ENCODE results near the gene TRPC5OS.

Gene TRPC5OS

GRCh38 chrX:111875881-111876280 is at the start of gene TRPC5OS:
Gene TRPC5OS (plus strand): TSS chrX:111876181. CDS start chrX:111901850, 25,669 bp downstream.
- DNase-seq = no peak
- in situ Hi-C loops (cut with MboI; ENCODE audit: low pct_unique_long_range_greater_than_20kb, low sequenced_read_pairs) = no loop called here

GRCh38 chrX:111829345-111829744 is 46.6 kb upstream of the TRPC5OS start:
- in situ Hi-C loops (cut with MboI; ENCODE audit: low pct_unique_long_range_greater_than_20kb, low sequenced_read_pairs) = no loop called here

GRCh38 chrX:111830571-111830970 is 45.4 kb upstream of the TRPC5OS start:
- in situ Hi-C loops (cut with MboI; ENCODE audit: low pct_unique_long_range_greater_than_20kb, low sequenced_read_pairs) = no loop called here

More at GRCh38 chrX:111829345-111829744, 46.6 kb upstream of the TRPC5OS start:
- DNase-seq = no peak

GRCh38 chrX:111831343-111831742 is 44.6 kb upstream of the TRPC5OS start:
- DNase-seq = no peak
- in situ Hi-C loops (cut with MboI; ENCODE audit: low pct_unique_long_range_greater_than_20kb, low sequenced_read_pairs) = no loop called here

More at GRCh38 chrX:111830571-111830970, 45.4 kb upstream of the TRPC5OS start:
- DNase-seq = no peak

- in situ Hi-C loops (cut with MboI; ENCODE audit: low pct_unique_long_range_greater_than_20kb, low sequenced_read_pairs) = no loop called here
- DNase-seq = no peak
Measured at GRCh38 chrX:111837197-111837596, 38.8 kb upstream of the TRPC5OS start.

GRCh38 chrX:111847491-111848133 is 28.4 kb upstream of the TRPC5OS start:
- in situ Hi-C loops (cut with MboI; ENCODE audit: low pct_unique_long_range_greater_than_20kb, low sequenced_read_pairs) = no loop called here
- DNase-seq = no peak

GRCh38 chrX:111848541-111848940 is 27.4 kb upstream of the TRPC5OS start:
- DNase-seq = no peak

GRCh38 chrX:111850975-111851374 is 25.0 kb upstream of the TRPC5OS start:
- in situ Hi-C loops (cut with MboI; ENCODE audit: low pct_unique_long_range_greater_than_20kb, low sequenced_read_pairs) = no loop called here
- DNase-seq = no peak

More at GRCh38 chrX:111848541-111848940, 27.4 kb upstream of the TRPC5OS start:
- in situ Hi-C loops (cut with MboI; ENCODE audit: low pct_unique_long_range_greater_than_20kb, low sequenced_read_pairs) = no loop called here

- DNase-seq = no peak
- in situ Hi-C loops (cut with MboI; ENCODE audit: low pct_unique_long_range_greater_than_20kb, low sequenced_read_pairs) = no loop called here
Measured at GRCh38 chrX:111854556-111855490, 21.2 kb upstream of the TRPC5OS start.

- in situ Hi-C loops (cut with MboI; ENCODE audit: low pct_unique_long_range_greater_than_20kb, low sequenced_read_pairs) = no loop called here
- DNase-seq = peak; percentile 31
Measured at GRCh38 chrX:111857534-111858060, 18.4 kb upstream of the TRPC5OS start.

GRCh38 chrX:111861605-111862004 is 14.4 kb upstream of the TRPC5OS start:
- in situ Hi-C loops (cut with MboI; ENCODE audit: low pct_unique_long_range_greater_than_20kb, low sequenced_read_pairs) = no loop called here
- DNase-seq = no peak

GRCh38 chrX:111867236-111867635 is 8.7 kb upstream of the TRPC5OS start:
- DNase-seq = no peak
- in situ Hi-C loops (cut with MboI; ENCODE audit: low pct_unique_long_range_greater_than_20kb, low sequenced_read_pairs) = no loop called here

- in situ Hi-C loops (cut with MboI; ENCODE audit: low pct_unique_long_range_greater_than_20kb, low sequenced_read_pairs) = no loop called here
- DNase-seq = peak; percentile 19
Measured at GRCh38 chrX:111868726-111869638, 7.0 kb upstream of the TRPC5OS start.

- DNase-seq = peak; percentile 52
Measured at GRCh38 chrX:111869639-111870034, 6.3 kb upstream of the TRPC5OS start.

GRCh38 chrX:111874241-111874640 is 1.7 kb upstream of the TRPC5OS start:
- in situ Hi-C loops (cut with MboI; ENCODE audit: low pct_unique_long_range_greater_than_20kb, low sequenced_read_pairs) = no loop called here
- no peak for DNase-seq

More at GRCh38 chrX:111869639-111870034, 6.3 kb upstream of the TRPC5OS start:
- in situ Hi-C loops (cut with MboI; ENCODE audit: low pct_unique_long_range_greater_than_20kb, low sequenced_read_pairs) = no loop called here

- DNase-seq = no peak
- in situ Hi-C loops (cut with MboI; ENCODE audit: low pct_unique_long_range_greater_than_20kb, low sequenced_read_pairs) = no loop called here
Measured at GRCh38 chrX:111876646-111877045, 665 bp downstream of the TRPC5OS start.

GRCh38 chrX:111877681-111878080 is 1.7 kb downstream of the TRPC5OS start:
- in situ Hi-C loops (cut with MboI; ENCODE audit: low pct_unique_long_range_greater_than_20kb, low sequenced_read_pairs) = no loop called here

GRCh38 chrX:111880735-111881134 is 4.8 kb downstream of the TRPC5OS start:
- no peak for DNase-seq
- in situ Hi-C loops (cut with MboI; ENCODE audit: low pct_unique_long_range_greater_than_20kb, low sequenced_read_pairs) = no loop called here

More at GRCh38 chrX:111877681-111878080, 1.7 kb downstream of the TRPC5OS start:
- DNase-seq = no peak

- in situ Hi-C loops (cut with MboI; ENCODE audit: low pct_unique_long_range_greater_than_20kb, low sequenced_read_pairs) = no loop called here
- DNase-seq = peak; percentile 82
Measured at GRCh38 chrX:111881715-111882114, 5.7 kb downstream of the TRPC5OS start.

Data from KBM-7 (cell line).